Measurements from ENCODE around the gene SFXN3.
A peak's percentile ranks its signal among the peaks of the same experiment; 100 is the strongest.

Gene SFXN3

DNA sequence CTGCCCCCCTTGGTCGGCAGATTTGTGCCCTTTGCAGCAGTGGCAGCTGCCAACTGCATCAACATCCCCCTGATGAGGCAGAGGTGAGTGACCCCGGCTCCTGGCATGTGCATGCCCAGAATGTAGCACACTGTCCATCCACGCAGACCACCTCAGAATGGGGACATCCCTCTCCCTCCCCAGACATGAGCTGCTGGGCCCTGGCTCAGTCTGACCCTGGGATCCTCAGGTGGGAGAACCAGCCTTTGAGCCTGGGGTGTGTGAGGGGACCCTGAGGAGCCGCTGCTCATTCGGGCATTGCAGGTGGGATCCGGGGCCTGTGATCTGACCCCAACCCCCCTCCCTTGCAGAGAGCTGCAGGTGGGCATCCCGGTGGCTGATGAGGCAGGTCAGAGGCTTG is 5.7 kb downstream of the SFXN3 start:
- DNase-seq (ENCODE audit: low read depth): no peak

DNA sequence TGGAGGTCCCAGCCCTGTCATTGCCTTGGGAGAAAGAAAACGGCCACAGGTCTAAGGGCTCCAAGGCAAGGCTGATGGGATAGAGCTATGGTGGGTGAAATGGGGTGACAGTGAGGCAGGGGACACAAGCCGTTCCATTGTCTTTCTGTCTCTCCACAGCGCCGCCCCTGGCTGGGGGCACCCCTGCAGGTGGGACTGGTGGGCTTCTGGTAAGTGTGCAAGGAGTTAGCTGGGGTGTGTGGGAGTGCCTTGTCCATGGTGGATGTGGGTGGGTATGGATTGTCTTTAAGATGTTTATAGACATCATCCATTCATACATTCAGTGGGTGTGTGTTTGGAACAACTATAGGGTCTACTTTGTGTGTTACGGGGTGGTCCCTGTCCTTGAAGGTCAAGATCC is 7.5 kb downstream of the SFXN3 start:
- DNase-seq (ENCODE audit: low read depth): no peak

DNA sequence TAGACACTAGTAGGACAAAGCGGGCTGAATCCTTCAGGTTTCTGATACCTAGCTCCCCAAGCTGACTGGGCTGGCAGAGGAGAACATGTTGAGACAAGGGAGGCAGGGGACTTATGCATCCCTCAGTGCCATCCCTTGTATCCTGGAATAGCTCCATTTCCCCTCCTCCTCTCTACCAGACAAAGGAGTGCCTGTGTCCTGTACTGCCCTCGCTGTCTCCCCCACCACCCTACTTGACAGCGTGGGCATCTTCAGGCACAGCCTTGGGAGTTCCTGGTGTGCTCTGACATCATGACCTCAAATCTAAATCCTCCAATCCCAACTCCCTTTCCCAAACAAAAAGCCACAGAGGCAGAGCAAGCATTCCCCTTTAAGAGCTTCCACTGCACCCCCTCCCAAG is 9.0 kb downstream of the SFXN3 start:
- no peak for DNase-seq (ENCODE audit: low read depth)

DNA sequence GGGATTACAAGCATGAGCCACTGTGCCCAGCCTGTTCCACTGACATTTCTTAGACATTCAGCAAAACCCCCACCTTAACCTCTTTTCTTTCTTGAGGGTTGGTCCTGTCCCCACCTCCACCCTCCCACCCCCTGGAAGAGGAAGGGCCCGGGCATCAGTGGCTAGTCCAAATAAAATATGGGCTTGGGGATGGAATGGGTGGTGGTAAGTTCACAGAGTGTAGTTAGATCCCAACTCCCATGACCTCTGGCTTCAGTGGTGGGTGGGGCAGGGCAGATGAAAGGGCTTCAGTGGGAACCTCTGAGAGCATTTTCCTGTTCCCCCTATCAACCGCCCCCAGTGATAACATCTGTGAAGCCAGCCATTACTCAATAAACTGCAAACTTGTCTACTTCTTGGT is 9.8 kb downstream of the SFXN3 start:
- no peak for DNase-seq (ENCODE audit: low read depth)

DNA sequence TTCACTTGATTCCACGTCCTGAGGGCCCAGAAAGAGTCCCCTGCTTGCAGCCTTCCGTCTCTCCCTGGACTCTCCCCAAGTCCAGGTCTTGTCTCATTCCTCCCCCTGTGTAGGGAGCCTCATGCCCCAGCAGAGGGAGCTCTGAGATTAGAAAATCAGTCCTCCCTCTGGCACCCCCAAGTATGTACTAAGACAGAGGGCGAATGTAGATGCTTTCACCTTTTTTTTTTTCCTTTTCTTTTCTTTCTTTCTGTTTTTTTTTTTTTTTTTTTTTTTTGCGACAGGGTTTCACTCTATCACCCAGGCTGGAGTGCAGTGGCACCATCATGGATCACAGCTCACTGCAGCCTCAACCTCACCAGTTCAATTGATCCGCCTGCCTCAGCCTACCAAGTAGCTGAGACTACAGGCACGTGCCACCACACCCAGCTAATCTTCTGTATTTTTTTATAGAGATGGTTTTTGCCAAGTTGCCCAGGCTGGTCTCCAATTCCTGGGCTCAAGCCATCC is 10.3 kb downstream of the SFXN3 start:
- DNase-seq (ENCODE audit: low read depth): peak; percentile 69

DNA sequence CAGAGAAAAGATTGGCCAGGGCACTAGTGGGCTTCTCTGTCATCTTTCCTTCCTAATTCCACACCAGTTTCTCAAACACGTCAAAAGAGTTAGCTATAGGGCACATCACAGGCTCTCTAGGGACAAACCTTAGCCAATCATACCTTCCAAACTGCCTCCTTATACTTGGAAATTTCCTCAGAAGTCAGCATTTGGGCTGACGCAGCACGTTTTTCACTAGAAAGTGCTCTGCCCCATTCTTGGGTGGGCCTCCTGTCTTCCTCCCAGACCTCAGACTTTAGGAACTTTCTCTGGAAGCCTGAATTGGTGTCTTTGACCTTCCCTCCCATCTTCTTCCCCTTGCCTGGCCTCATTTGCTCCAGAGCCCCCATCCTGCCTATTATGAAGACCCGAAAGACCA is 11.1 kb downstream of the SFXN3 start:
- DNase-seq (ENCODE audit: low read depth): no peak

DNA sequence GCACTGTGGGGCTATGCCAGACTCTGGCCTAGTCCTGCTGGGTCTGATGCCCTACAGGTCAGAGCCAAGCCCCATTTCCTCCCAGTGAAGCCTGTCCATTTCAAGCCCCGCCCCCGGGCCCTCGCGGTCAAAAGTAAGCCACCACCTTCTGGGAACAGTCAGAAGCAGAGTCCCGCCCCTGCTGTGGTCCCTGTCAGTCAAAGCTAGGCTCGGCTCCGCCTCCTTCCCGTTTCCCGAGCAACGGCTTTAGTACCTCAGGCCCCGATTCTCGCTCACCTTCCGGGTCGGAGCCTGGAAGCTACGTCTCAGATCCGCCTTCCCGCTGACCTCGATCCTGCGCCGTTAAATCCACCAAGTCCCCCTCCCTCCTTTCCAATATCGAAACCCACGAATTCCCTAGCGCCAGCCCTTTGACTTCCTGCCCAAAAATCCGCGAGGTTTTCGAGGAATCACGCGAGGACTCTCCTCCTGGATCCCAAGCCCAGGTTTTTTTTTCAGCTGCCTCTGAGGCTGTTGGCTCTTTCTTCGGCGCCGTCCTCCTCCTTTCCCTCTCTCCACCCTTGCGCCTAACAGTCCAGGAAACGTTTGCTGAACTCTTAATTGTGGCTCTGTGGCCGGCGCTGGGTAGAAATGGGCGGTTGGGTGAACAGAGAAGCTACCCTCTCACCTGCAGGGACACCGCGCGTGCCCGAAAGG is 11.8 kb downstream of the SFXN3 start:
- DNase-seq (ENCODE audit: low read depth): peak; percentile 95

DNA sequence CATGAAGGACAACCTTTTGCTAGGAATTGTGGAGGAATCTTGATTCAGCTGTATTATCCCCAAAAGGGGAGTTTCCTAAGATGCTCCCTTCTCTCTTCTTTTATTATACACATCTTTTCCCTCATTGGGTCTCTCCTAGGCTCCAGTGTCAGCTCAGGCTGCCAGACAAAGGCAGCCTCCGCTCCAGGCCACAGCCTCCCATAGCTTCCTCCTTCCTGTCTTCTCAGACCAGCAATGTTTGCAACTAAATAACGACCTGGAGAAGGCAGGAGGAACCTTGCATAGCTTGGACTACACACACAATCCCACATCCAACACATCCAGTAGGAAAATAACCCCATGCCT is 12.3 kb downstream of the SFXN3 start:
- DNase-seq (ENCODE audit: low read depth): no peak

DNA sequence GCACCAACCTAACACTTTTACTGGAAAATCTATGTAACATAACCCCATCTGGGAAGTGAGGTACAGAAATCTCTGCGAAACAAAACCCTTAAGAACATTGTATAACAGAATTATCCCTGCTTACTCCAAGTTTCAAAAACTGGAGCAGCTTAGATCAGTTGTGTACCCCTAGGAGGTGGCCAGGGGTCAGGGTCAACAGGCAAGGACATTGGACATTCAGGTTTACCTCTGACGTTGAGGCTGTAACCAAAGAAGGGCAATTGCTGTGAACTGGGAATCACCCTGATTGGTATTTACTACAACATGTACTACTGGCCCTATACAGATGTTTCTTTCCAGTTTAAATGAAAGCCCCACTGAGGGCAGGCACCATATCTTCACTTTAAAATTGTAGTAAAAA is 13.1 kb downstream of the SFXN3 start:
- DNase-seq (ENCODE audit: low read depth): no peak

DNA sequence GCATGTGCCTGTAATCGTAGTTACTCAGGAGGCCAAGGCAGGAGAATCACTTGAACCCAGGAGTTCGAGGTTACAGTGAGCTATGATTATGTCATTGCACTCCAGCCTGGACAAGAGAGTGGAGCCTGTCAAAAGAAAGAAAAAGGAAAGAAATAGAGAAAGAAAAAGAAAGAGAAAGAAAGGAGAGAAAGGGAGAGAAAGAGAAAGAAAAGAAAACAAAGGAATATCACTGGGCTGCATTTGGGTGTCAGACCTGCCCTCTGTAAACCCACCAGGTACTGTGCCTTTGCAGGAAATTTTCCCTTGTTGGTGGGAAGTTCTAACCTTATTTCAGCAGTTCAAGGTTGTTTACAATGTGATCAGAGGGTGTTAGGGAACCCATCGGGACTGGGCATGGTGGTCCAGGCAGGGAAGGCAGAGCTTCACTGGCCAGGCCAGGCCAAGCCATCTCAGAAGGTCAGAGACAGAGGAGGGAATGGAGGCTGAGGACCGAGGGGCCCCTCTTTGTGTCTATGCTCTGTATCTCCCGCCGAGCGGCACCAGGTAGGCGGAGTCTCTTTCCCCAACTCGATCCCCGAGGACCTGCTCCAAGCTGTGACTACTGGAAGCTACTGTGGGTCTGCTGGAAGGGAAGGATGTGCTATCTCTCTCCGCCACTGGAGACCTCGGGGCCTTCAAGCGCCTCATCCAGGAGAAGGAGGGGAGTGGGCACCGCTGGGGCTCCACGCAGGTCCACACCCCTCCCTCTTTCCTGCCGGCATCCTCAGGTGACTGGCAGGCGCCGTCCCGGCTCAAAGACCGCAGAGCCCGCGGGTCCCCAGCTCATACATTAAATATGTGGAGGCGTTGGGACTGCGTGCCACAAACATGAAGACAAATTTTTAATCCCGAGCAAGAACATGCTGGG is 15.6 kb downstream of the SFXN3 start:
- no peak for DNase-seq (ENCODE audit: low read depth)

DNA sequence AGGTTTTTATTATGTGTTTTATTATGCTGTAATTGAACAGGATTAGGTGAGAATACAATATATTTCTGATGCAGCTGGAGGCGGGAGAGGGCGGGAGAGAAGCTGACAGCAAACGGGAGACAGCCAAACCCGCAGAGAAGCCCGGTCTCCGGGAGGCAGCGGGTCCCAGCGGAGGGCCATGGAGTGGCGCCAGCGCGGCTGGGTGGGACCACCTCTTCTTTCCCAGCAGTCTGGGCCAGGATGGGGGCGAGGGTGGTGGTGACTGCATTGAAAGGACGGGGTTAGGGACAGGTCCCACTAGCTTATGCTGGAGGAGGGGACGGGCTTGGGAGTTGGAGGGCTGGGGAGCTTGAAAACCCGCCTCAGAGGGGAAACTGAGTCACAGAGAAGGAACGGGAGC is 16.2 kb downstream of the SFXN3 start:
- no peak for DNase-seq (ENCODE audit: low read depth)

DNA sequence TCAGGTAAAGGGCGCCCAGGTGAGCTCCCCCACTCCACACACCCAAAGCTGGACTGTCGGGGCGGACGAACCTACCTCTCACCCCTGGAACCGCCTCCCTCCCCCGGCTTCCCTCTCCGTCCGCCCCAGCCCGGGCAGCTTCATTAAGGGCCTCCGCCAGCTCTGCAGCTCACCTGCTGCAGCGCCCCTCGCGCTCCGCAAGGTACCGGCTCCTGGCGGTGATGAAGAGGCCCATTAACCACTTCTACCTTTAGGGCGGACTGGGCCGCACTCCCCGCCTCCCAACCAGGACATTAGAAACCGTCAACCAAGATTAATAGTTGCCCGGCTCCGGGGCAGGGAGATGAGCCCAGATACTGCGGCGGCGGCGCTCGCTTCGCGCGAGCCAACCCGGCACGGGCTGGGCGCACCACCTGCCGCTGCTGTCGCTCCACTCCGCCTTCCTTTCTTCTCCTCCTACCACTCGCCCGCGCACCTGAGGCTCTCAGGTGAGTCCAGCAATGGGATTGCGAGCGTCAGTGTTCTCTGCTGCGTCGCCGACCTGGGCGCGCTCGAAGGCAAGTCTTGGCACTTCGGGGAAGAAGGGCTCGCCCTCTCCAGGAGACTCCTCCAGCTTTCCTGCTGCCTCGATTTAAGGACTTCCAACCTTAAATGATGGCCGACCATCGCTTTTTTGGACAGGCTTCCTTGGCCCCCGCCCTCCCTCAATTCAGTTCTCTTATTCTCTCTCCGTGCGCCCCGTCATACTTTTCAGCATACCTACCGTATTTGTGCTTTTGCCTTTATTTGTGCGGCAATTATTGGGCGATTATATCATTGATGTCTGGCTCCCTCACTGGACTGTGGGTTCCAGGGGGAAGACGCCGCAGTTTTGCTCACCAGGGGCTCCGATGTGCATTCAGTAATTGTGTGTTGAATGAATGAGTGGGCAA is 17.2 kb downstream of the SFXN3 start:
- no peak for DNase-seq (ENCODE audit: low read depth)

DNA sequence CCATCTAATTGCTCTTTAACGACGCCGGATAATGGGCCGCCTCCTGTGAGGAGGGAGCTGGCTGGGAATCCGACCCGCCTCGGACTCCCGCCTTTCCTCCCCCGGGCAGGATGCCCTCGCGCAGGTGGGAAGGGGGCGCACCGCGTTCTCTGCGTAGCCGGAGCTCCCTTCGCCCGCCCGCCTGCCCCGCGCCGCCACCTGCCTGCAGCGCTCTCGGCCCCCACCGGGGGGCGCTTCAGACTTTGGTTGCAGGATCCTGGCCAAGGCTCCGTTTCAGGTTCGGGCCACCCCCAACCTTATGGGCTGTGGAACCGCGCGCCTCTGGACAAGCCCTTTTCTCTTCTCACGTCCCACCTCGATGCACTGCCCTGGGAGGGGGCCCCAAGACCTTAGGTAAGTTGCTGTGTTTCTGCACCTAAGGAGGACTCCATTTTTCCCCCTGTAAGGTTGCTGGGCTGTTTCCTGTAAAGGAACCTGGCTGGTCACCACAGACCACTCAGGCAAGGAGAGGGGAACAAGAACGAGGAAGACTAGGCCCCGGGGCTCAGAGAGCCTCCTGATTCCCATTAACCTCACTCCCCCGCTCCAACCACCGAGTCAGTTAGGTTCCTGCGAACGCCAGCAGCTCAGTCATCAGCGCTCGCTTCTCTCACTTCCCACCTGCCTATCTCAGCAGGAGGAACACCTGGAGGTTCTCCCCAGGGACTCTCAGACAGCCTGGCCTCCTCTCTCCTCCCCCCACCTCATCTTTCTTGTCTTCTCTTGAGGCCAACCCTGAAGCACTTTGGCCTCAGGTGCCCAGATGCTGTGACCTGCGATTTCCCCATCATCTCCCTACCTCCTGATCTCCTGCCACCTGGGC is 19.4 kb downstream of the SFXN3 start:
- DNase-seq (ENCODE audit: low read depth): no peak

DNA sequence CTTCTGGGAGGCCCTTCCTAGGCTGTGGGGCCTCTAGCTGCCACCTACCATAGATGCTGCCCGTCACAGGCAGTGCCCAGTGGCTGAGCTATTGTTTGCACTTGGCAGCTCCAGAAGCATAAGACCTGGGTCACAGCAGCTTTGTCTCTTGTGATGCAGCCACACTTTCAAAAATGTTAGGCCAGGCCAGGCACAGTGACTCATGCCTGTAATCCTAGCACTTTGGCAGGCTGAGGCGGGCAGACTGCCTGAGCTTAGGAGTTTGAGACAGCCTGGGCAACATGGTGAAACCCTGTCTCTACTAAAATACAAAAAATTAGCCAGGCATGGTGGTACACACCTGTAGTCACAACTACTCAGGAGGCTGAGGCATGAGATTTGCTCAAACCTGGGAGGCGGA is 21.3 kb downstream of the SFXN3 start:
- DNase-seq (ENCODE audit: low read depth): no peak

DNA sequence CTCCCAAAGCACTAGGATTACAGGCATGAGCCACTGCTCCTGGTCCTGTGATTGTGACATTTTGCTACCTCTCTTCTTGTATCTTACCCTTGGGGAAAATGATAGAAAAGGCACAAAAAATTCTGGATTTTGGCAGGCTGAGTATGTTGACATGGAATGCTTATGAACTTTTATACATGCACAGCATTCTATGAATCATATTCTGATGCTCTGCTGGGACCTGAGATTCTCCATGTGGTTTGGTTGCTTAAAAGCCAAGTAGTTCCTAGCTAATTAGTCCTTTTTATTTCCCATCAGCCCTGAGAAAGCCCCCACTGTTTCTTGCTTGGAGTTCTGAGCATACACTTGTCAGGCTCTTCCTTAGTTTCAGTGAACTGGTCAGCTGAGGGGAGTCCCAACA is 22.5 kb downstream of the SFXN3 start:
- DNase-seq (ENCODE audit: low read depth): no peak

DNA sequence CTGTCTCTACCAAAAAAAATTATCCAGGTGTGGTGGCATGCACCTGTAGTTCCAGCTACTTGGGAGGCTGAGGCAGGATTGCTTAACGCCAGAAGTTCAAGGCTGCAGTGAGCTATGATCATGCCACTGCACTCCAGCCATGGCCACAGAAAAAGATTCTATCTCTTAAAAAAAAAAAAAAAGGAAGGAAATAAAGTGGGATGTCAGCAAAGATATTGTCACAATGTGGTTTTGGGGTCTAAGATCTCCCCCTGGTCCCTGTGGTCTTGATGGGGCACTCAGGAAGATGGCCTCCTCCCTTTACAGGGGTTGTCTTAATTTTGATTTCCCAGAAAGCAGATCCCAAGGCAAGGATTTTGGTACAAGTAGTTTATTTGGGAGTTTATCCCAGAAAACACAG is 23.3 kb downstream of the SFXN3 start:
- no peak for DNase-seq (ENCODE audit: low read depth)

DNA sequence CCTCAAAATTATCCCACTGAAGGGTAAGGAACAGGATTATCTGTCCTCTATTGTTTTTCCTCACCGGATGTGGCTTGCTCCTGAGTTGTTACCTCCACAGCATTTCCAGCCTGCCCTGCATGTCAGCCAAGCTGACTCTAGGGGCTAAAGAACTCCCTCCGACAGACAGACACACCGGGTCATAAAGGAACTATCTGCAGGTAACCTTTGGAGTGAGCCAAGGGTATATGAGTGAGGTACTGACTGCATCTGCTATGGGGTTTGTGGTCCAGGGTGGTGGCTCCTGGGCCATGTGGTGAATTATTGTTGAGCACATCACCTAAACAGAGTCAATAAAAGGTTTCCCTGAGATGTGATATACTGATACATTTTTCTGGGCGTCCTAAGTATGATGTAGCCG is 23.8 kb downstream of the SFXN3 start:
- DNase-seq (ENCODE audit: low read depth): no peak

DNA sequence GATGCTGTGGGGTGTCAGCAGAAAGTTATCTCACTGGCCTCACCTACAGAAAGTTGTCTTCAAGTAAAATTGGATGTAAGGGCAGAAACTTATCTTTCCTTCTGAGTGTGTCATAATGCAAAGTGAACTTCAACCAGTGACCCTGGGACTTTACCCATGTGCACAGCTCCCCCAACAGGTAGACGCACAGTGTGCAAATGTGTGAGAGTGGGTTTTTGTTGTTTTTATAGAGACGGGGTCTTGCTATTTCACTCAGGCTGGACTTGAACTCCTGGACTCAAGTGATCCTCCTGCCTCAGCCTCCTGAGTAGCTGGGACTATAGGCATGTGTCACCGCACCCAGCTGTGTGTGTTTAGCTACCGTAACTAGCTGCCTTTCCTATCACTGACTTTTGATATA is 24.4 kb downstream of the SFXN3 start:
- no peak for DNase-seq (ENCODE audit: low read depth)

DNA sequence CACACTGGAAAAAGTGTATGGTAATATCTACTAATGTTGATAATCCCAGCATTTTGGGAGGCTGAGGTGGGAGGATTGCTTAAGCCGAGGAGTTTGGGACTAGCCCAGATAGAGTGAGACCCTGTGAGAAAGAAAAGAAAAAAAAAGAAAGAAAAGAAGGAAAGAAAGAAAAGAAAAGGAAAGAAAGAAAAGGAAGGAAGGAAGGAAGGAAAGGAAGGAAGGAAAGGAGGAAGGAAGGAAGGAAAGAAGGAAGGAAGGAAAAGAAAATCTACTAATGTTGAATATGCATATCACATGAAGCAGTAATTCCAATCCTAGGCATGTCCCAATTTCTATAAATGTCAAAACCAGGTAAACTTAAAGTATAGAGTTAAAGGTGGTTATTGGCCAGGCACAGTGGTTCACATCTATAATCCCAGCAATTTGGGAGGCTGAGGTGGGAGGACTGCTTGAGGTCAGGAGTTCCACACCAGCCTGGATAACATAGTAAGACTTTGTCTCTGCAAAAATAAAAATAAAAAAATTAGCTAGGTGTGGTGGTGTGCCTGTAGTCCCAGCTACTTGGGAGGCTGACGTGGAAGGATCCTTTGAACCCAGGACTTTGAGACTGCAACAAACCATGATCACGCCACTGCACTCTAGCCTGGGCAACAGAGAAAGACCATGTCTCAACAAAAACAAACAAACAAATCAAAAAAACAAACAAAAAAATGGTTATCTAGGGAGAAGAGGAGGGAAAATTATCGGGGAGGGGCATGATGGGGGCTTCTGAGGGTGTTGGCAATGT is 25.5 kb downstream of the SFXN3 start:
- DNase-seq (ENCODE audit: low read depth): no peak
